GM12864 (cell line): ENCODE results near the gene SMC5.
"Not testable (repeated sequence)": the region's sequence is repeated elsewhere in the genome, so short reads cannot be mapped to it uniquely, and the experiment has no call there.

ENCODE experiments used
- DNase-seq: peaks from one replicate; pipeline ENCODE4 v3.0.0-alpha.2; 2011; ENCODE audit warnings: low read depth
- H3K4me3 ChIP-seq: 2 replicates; pipeline ENCODE4 v1.5.1; 2011; ENCODE audit warnings: mild to moderate bottlenecking, low read depth, low read length, control low read depth
- CTCF ChIP-seq: IDR thresholded peaks from 2 replicates; pipeline ENCODE4 v1.5.1; 2011; ENCODE audit warnings: low read depth, mild to moderate bottlenecking, moderate library complexity, low read length, control low read depth, inconsistent platforms; ENCODE audit errors: missing control alignments

SMC5 gene

GRCh38 chr9:70229026-70229425 is 29.8 kb upstream of the SMC5 start:
- no peak for DNase-seq
- TF ChIP-seq CTCF, result no peak
- H3K4me3 ChIP-seq, result no peak overlapping the region

- no peak for TF ChIP-seq CTCF
- no peak overlapping the region for H3K4me3 ChIP-seq
- no peak for DNase-seq
These were observed 29.2 kb upstream of the SMC5 start for GRCh38 chr9:70229579-70229978.

- no peak for TF ChIP-seq CTCF
- no peak for DNase-seq
These were observed 26.3 kb upstream of the SMC5 start for GRCh38 chr9:70232476-70232875.

GRCh38 chr9:70234208-70234607 is 24.6 kb upstream of the SMC5 start:
- not testable (repeated sequence) for H3K4me3 ChIP-seq, DNase-seq

More at GRCh38 chr9:70232476-70232875, 26.3 kb upstream of the SMC5 start:
- H3K4me3 ChIP-seq, result no peak overlapping the region

- DNase-seq, H3K4me3 ChIP-seq: not testable (repeated sequence)
These were observed 12.8 kb upstream of the SMC5 start for GRCh38 chr9:70245952-70246351.

GRCh38 chr9:70250221-70250620 is 8.6 kb upstream of the SMC5 start:
- no peak overlapping the region for H3K4me3 ChIP-seq
- no peak for TF ChIP-seq CTCF
- DNase-seq, result no peak

- TF ChIP-seq CTCF, result no peak
- no peak overlapping the region for H3K4me3 ChIP-seq
- no peak for DNase-seq
These were observed 3.3 kb upstream of the SMC5 start for GRCh38 chr9:70255486-70255885.

GRCh38 chr9:70256123-70256551 is 2.6 kb upstream of the SMC5 start:
- no peak overlapping the region for H3K4me3 ChIP-seq
- no peak for TF ChIP-seq CTCF
- no peak for DNase-seq
